Small intestine (tissue), 7 donors: ENCODE measurements around the gene ANXA11. TPM values are rescaled to one million over a fixed set of nuclear protein-coding genes. Genes with fewer than 3 reads are reported as not detected.

ENCODE experiments used
- DNase-seq, 2 donors: peaks; one replicate each; pipeline versions ENCODE4 v3.0.0 to v3.0.0-alpha.2; 2013
- FAIRE-seq: peaks from 2 replicates; lab custom pipeline; 2012; peaks lifted over from hg19 to GRCh38; lab: Jason Lieb, UNC
- H3K27ac ChIP-seq, 3 donors: one replicate each; pipeline ENCODE4 v1.5.1; 2013; ENCODE audit warnings: low read length in 2 of 3, mild to moderate bottlenecking in 2 of 3, control low read depth in 1 of 3, inconsistent platforms in 1 of 3, low read depth in 1 of 3, moderate library complexity in 1 of 3
- H3K27me3 ChIP-seq, 3 donors: one replicate each; pipeline ENCODE4 v1.6.1; 2013; ENCODE audit warnings: low read length in 3 of 3, inconsistent platforms in 1 of 3; ENCODE audit not compliant: control insufficient read depth in 3 of 3, insufficient read depth in 3 of 3
- H3K36me3 ChIP-seq, 3 donors: one replicate each; pipeline ENCODE4 v1.6.1; 2013; ENCODE audit warnings: low read length in 3 of 3, inconsistent platforms in 1 of 3, low read depth in 1 of 3, mild to moderate bottlenecking in 1 of 3, moderate library complexity in 1 of 3; ENCODE audit not compliant: control insufficient read depth in 3 of 3, insufficient read depth in 2 of 3
- H3K4me1 ChIP-seq, 3 donors: one replicate each; pipeline ENCODE4 v1.6.1; 2013; ENCODE audit warnings: low read length in 2 of 3, inconsistent platforms in 1 of 3, low read depth in 1 of 3, mild to moderate bottlenecking in 1 of 3, moderate library complexity in 1 of 3; ENCODE audit not compliant: control insufficient read depth in 3 of 3, insufficient read depth in 2 of 3
- H3K4me3 ChIP-seq, 3 donors: one replicate each; pipeline ENCODE4 v1.5.1; 2013; ENCODE audit warnings: low read length in 3 of 3, control low read depth in 1 of 3, inconsistent platforms in 1 of 3, low read depth in 1 of 3, mild to moderate bottlenecking in 1 of 3, moderate library complexity in 1 of 3
- H3K9me3 ChIP-seq, 2 donors: one replicate each; pipeline ENCODE4 v1.6.1; 2013; ENCODE audit warnings: low read depth in 1 of 2, low read length in 1 of 2; ENCODE audit not compliant: control insufficient read depth in 2 of 2, insufficient read depth in 1 of 2
- WGBS, 3 donors: extraction: QIAGEN DNeasy Blood & Tissue Kit; methylation state at CpG; one replicate each; pipeline ENCODE4 v1.1.7; 2013; 5-methylcytosine and 5-hydroxymethylcytosine counted together
- polyA plus RNA-seq, 4 donors: library from polyadenylated mRNA; stranded (reverse) in 3 of 4; unstranded in 1 of 4; fragments of 200-250 nt in 3 of 4; fragments of 120-200 nt in 1 of 4; gene quantifications; one replicate each; pipeline versions ENCODE4 v1.2.1 to v1.2.3, GENCODE V29; 2013
- donor health status: healthy with polysubstance abuse.
- donor health status: control.
- donor health status: control.
- donor health status: Bipolar disorder and iron deficiency.
- donor health status: healthy.

The ANXA11 gene
- polyA plus RNA-seq, 4 donors = 110 to 363 (median 209) TPM

- Histone ChIP-seq H3K27ac (no peak overlapping the region), H3K4me3 (no peak overlapping the region), H3K4me1 (peaks cover 10 to 19% (median 10%) of the 10 kb centered on the region in 3 donors), H3K27me3 (no peaks in the 10 kb centered on the region), H3K36me3 (peaks cover 0 to 45% (median 3%) of the 10 kb centered on the region in 3 donors), H3K9me3 (no peaks in the 10 kb centered on the region)
- whole genome bisulfite sequencing, 3 donors = 74 to 87% (median 86%) methylated on average over 4 of the region's 4 CpGs
- no peak for FAIRE-seq
- no peak for DNase-seq
Observed at GRCh38 chr10:80183436-80183835, 21.9 kb downstream of the ANXA11 start.

- Histone ChIP-seq H3K4me1 (peaks cover 6 to 17% (median 7%) of the 10 kb centered on the region in 3 donors), H3K4me3 (no peak overlapping the region), H3K9me3 (no peaks in the 10 kb centered on the region), H3K36me3 (peaks cover 0 to 48% (median 3%) of the 10 kb centered on the region in 3 donors), H3K27me3 (no peaks in the 10 kb centered on the region), H3K27ac (no peak overlapping the region)
- DNase-seq (no peak), FAIRE-seq (no peak)
- 74 to 85% (median 79%) methylated on average over 6 of the region's 6 CpGs for WGBS, 3 donors
Observed at GRCh38 chr10:80182986-80183385, 22.4 kb downstream of the ANXA11 start.

DNA sequence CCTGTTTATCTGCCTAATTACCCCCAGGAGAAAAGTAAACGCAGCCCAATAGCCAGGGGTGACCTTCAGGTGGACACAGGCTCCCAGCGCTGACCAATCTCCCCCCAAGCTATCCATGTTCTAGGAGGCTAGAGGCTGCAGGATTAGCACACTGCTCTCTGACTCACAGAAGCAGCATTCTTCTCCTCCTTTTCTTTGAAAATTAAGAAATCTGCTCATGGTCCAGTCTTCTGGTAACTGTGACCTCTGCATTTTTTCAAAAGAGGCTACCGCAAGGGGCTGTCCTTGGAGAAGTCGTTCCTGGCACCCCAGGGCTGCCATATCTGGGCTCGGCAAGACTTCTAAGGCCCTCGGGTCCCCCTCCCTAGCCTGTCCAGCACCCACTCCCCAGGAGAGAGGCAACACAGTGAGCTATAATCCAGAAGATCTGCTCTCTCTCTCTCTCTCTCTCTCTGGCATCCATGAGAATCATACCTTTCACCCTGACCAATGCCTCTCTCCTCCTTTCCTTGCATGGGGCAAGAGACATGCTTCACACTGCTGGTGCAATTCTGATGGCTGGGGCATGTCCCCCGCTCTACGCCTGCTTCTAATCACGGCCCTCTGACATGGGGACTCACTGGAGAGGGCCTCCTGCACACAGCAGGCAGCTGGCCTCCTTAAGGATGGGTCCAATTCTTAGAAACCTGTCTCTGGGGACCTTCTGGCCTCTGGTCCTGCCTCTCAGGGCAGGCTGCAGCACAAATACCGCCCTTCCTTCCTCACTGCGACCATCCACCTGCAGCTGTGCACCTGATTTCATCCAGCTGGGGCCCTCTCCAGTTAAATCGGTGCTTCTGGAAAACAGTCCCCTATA is 27.3 kb downstream of the ANXA11 start:
- Histone ChIP-seq H3K4me1 (peaks cover 0 to 2% (median 0%) of the 10 kb centered on the region in 3 donors), H3K27ac (no peak overlapping the region), H3K36me3 (peaks cover 0 to 49% (median 5%) of the 10 kb centered on the region in 3 donors), H3K9me3 (no peaks in the 10 kb centered on the region), H3K4me3 (no peak overlapping the region), H3K27me3 (no peaks in the 10 kb centered on the region)
- 77 to 85% (median 85%) methylated on average over 12 of the region's 12 CpGs for WGBS, 3 donors
- DNase-seq = no peak
- no peak for FAIRE-seq

- no peaks in the 10 kb centered on the region for H3K27me3 ChIP-seq
- H3K27ac ChIP-seq = no peak overlapping the region
- WGBS, 3 donors = 87 to 92% (median 91%) methylated on average over 6 of the region's 6 CpGs
- H3K9me3 ChIP-seq = no peaks in the 10 kb centered on the region
- DNase-seq (no peak), FAIRE-seq (no peak)
- no peak overlapping the region for H3K4me3 ChIP-seq
- peaks cover 0 to 2% (median 0%) of the 10 kb centered on the region in 3 donors for H3K4me1 ChIP-seq
- H3K36me3 ChIP-seq = peaks cover 0 to 63% (median 7%) of the 10 kb centered on the region in 3 donors
Observed at GRCh38 chr10:80176526-80176925, 28.8 kb downstream of the ANXA11 start.

DNA sequence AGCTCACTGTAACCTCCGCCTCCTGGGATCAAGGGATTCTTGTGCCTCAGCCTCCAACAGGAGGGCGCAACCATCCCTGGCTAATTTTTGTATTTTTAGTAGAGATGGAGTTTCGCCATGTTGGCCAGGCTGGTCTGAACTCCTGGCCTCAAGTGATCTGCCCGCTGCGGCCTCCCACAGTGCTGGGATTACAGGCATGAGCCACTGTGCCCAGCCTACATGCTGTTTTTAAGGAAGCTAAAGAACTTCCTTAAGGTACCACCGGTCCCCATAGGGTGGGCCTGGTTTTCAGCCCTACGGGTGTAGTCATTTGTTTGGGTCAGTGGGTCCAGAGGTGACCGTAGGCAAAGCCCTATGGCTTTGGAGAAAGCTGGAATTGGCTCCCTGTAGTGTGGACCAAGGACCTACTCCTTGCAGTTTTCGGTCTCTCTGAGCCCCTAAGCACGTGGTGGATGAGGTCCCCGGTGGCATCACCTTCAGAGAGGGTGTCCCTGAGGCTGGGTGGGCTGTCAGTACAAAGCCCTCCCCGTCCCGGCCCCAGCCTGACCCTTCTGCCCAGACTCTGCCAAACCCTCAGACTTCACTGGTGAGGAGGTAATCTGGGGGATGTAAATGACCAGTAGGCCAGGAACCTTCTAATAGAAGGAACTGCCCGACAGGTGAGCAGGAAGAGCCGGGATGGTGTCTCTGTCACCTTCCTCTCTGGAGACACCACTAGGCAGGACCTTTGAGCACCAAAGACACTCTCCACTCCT is 30.5 kb downstream of the ANXA11 start:
- Histone ChIP-seq H3K4me1 (peaks cover 0 to 2% (median 0%) of the 10 kb centered on the region in 3 donors), H3K4me3 (no peak overlapping the region), H3K36me3 (peaks cover 0 to 66% (median 17%) of the 10 kb centered on the region in 3 donors), H3K9me3 (no peaks in the 10 kb centered on the region), H3K27ac (no peak overlapping the region), H3K27me3 (no peaks in the 10 kb centered on the region)
- DNase-seq = no peak
- WGBS, 3 donors = 89 to 97% (median 97%) methylated on average over 15 of the region's 15 CpGs
- no peak for FAIRE-seq

DNA sequence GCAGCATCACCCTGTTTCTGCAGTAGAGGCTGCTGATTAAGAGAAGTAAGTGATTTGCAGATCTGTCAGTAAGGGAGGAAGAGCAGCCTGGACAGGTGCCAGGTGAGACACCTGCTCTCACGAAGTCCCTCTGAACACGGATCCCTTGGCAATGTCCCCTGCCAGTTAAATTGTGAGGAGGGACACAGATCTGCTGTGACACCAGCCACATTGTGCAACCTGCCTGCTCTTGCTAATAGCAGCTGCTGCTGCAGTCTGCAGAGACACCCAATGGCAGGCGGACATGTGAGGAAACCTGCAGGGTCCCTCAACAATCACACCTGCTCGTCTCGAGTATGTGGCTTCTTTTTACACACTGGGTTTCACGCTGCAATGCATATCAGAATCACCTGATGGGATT is 31.9 kb downstream of the ANXA11 start:
- Histone ChIP-seq H3K4me1 (peaks cover 0 to 2% (median 0%) of the 10 kb centered on the region in 3 donors), H3K36me3 (peaks cover 0 to 71% (median 21%) of the 10 kb centered on the region in 3 donors)

DNA sequence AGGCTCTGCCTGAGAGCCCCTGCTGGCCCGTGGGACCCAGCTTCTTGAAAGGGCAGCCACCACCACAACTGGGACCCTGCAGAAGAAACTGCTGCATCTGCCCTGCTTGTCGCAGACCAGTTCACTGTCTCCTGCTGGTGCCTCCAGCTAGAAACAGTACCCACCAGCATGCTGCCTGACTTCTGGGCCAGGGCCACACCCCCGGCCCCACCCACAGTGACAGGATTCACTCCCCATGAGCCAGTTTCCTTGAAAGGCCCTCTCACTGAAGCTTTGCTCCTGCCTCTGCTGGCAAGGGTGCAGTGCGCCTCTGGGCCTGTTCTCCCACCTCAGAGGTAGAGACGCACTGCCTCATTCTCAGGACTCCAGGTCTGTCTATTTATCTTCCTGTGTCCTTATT is 32.4 kb downstream of the ANXA11 start:
- FAIRE-seq (no peak), DNase-seq (peak; percentile 37 to 52)
- Histone ChIP-seq H3K4me1 (no peaks in the 10 kb centered on the region), H3K27ac (no peak overlapping the region), H3K9me3 (no peaks in the 10 kb centered on the region), H3K4me3 (no peak overlapping the region), H3K36me3 (peaks cover 0 to 71% (median 21%) of the 10 kb centered on the region in 3 donors), H3K27me3 (no peaks in the 10 kb centered on the region)
- WGBS, 3 donors = 59 to 74% (median 65%) methylated on average over 5 of the region's 5 CpGs

More for the DNA sequence above, 31.9 kb downstream of the ANXA11 start:
- 47 to 69% (median 53%) methylated on average over 6 of the region's 6 CpGs for WGBS, 3 donors
- Histone ChIP-seq H3K4me3 (no peak overlapping the region), H3K9me3 (no peaks in the 10 kb centered on the region), H3K27ac (no peak overlapping the region), H3K27me3 (no peaks in the 10 kb centered on the region)
- DNase-seq (no peak), FAIRE-seq (no peak)

DNA sequence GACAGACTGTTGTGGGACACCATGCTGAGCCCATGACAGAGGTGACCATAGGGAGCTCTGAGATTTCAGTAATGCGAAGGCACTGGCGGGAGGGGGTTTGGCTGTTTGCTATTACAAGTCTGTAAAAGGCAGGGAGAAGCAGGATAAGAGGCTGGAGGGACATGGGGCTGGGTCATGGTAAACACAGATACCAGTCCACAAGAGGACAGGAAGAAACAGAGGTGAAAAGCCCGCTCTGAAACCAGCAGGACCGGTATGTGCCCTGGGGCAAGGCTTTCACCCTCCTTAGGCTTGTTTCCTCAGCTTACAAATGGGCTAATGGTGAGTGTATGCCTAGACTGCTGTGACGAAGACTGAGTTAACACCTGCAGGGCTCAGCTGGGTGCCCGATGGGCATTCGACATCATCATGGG is 34.1 kb downstream of the ANXA11 start:
- no peak for FAIRE-seq
- peak overlapping the region in 1 of 3 donors; percentile 7 for H3K27ac ChIP-seq
- H3K9me3 ChIP-seq = no peaks in the 10 kb centered on the region
- no peak for DNase-seq
- 81 to 90% (median 89%) methylated on average over 7 of the region's 7 CpGs for WGBS, 3 donors
- no peaks in the 10 kb centered on the region for H3K27me3 ChIP-seq
- no peaks in the 10 kb centered on the region for H3K4me1 ChIP-seq
- peaks cover 0 to 79% (median 24%) of the 10 kb centered on the region in 3 donors for H3K36me3 ChIP-seq
- no peak overlapping the region for H3K4me3 ChIP-seq
